HepG2 (cell line): ENCODE data around the gene METTL26. TPM values are rescaled to one million over a fixed set of nuclear protein-coding genes. Genes with fewer than 3 reads are reported as not detected.

Experiments used
- AKNA ChIP-seq: sonication (generic); formaldehyde crosslinking; IDR thresholded peaks from 2 replicates; pipeline ENCODE4 v1.4.0; 2020; ENCODE audit warnings: missing genetic modification reagents, borderline replicate concordance
- BCL6 ChIP-seq: IDR thresholded peaks from 2 replicates; pipeline ENCODE4 v1.6.1; 2016; ENCODE audit warnings: missing genetic modification reagents, missing compliant biosample characterization
- GABPA ChIP-seq, 2 experiments: IDR thresholded peaks; 2 replicates each; pipeline ENCODE4 v1.6.1; 2011 to 2016; ENCODE audit warnings: low read depth in 2 of 2, low read length in 1 of 2, missing biosample characterization in 1 of 2, missing genetic modification characterization in 1 of 2
- GTF3A ChIP-seq: sonication (generic); formaldehyde crosslinking; conservative IDR thresholded peaks from 2 replicates; pipeline ENCODE4 v1.4.0; 2020; ENCODE audit warnings: mild to moderate bottlenecking, missing genetic modification reagents
- HNRNPL ChIP-seq: fragments of 200-400 bp; formaldehyde crosslinking; IDR thresholded peaks from 2 replicates; pipeline ENCODE4 v1.6.1; 2017; ENCODE audit warnings: mild to moderate bottlenecking, low read depth, low read length
- IRF2 ChIP-seq: IDR thresholded peaks from 2 replicates; pipeline ENCODE4 v1.6.1; 2018; ENCODE audit warnings: missing genetic modification reagents, missing compliant biosample characterization
- POLR2AphosphoS5 ChIP-seq: IDR thresholded peaks from 2 replicates; pipeline ENCODE4 v1.6.1; 2012; ENCODE audit warnings: low read depth, low read length
- TEAD3 ChIP-seq: optimal IDR thresholded peaks from 2 replicates; pipeline ENCODE3; 2016; ENCODE audit warnings: borderline replicate concordance
- TFAP4 ChIP-seq: sonication (generic); IDR thresholded peaks from 2 replicates; pipeline ENCODE4 v1.6.1; 2016; ENCODE audit warnings: low read depth, borderline replicate concordance
- ZKSCAN8 ChIP-seq: IDR thresholded peaks from 2 replicates; pipeline ENCODE4 v1.6.1; 2016; ENCODE audit warnings: borderline replicate concordance, missing genetic modification reagents, missing compliant biosample characterization
- ZNF746 ChIP-seq: sonication (generic); formaldehyde crosslinking; IDR thresholded peaks from 2 replicates; pipeline ENCODE4 v1.8.0; 2022; ENCODE audit warnings: mild to moderate bottlenecking, missing genetic modification reagents
- polyA plus RNA-seq, 8 experiments: library from polyadenylated mRNA; depleted of rRNA in 3 of 8; stranded (reverse) in 7 of 8; unstranded in 1 of 8; fragments of >200 nt; fragmentation: Illumina TruSeq in 4 of 8; extraction: Trizol in 4 of 8; gene quantifications; 2 replicates each; pipeline versions ENCODE4 v1.2.1 to v1.2.3, GENCODE V29; 2011 to 2016; ENCODE audit warnings: low read depth in 4 of 8, missing spikeins in 1 of 8, mixed read lengths in 1 of 8; ENCODE audit not compliant: insufficient read depth in 1 of 8
- total RNA-seq, 5 experiments: library from RNA; depleted of rRNA; stranded (reverse); fragments of >200 nt; fragmentation: Illumina TruSeq; extraction: Trizol; gene quantifications; 2 replicates each; pipeline ENCODE4 v1.2.3, GENCODE V29; 2016; ENCODE audit warnings: low read depth in 1 of 5
- TF ChIP-seq, protein P1 (sequence below): sonication (generic); formaldehyde crosslinking; IDR thresholded peaks from 2 replicates; pipeline ENCODE4 v1.4.0; 2020; ENCODE audit warnings: missing genetic modification reagents, mild to moderate bottlenecking, borderline replicate concordance
- TF ChIP-seq, protein P2 (sequence below): sonication (generic); formaldehyde crosslinking; IDR thresholded peaks from 2 replicates; pipeline ENCODE4 v1.4.0; 2020; ENCODE audit warnings: missing genetic modification reagents
- TF ChIP-seq, protein P3 (sequence below): sonication (generic); formaldehyde crosslinking; IDR thresholded peaks from 2 replicates; pipeline ENCODE4 v1.5.0; 2020; ENCODE audit warnings: mild to moderate bottlenecking, missing genetic modification reagents, borderline replicate concordance

Gene METTL26
- total and polyA plus RNA-seq, 2 of the 13 experiments (the other 11 are each of a cell fraction or from before 2014, with no cell fraction given): 65.5 to 70.1 TPM

GRCh38 chr16:675884-676564 lies 39.9 kb upstream of the METTL26 start (continued):
- TF ChIP-seq, protein P1, sequence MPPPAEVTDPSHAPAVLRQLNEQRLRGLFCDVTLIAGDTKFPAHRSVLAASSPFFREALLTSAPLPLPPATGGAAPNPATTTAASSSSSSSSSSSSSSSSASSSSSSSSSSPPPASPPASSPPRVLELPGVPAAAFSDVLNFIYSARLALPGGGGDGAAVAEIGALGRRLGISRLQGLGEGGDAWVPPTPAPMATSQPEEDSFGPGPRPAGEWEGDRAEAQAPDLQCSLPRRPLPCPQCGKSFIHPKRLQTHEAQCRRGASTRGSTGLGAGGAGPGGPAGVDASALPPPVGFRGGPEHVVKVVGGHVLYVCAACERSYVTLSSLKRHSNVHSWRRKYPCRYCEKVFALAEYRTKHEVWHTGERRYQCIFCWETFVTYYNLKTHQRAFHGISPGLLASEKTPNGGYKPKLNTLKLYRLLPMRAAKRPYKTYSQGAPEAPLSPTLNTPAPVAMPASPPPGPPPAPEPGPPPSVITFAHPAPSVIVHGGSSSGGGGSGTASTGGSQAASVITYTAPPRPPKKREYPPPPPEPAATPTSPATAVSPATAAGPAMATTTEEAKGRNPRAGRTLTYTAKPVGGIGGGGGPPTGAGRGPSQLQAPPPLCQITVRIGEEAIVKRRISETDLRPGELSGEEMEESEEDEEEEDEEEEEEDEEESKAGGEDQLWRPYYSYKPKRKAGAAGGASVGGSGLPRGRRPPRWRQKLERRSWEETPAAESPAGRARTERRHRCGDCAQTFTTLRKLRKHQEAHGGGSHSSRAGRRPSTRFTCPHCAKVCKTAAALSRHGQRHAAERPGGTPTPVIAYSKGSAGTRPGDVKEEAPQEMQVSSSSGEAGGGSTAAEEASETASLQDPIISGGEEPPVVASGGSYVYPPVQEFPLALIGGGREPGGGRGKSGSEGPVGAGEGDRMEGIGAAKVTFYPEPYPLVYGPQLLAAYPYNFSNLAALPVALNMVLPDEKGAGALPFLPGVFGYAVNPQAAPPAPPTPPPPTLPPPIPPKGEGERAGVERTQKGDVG (CRISPR knock-in tag): no peak
- TF ChIP-seq, protein P2, sequence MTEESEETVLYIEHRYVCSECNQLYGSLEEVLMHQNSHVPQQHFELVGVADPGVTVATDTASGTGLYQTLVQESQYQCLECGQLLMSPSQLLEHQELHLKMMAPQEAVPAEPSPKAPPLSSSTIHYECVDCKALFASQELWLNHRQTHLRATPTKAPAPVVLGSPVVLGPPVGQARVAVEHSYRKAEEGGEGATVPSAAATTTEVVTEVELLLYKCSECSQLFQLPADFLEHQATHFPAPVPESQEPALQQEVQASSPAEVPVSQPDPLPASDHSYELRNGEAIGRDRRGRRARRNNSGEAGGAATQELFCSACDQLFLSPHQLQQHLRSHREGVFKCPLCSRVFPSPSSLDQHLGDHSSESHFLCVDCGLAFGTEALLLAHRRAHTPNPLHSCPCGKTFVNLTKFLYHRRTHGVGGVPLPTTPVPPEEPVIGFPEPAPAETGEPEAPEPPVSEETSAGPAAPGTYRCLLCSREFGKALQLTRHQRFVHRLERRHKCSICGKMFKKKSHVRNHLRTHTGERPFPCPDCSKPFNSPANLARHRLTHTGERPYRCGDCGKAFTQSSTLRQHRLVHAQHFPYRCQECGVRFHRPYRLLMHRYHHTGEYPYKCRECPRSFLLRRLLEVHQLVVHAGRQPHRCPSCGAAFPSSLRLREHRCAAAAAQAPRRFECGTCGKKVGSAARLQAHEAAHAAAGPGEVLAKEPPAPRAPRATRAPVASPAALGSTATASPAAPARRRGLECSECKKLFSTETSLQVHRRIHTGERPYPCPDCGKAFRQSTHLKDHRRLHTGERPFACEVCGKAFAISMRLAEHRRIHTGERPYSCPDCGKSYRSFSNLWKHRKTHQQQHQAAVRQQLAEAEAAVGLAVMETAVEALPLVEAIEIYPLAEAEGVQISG (CRISPR knock-in tag): 0 out of 2 replicates have a peak, but pooled peaks have one; percentile 10
- peak; percentile 85 for TF ChIP-seq ZNF746 (CRISPR knock-in tag)
- TF ChIP-seq, protein P3, sequence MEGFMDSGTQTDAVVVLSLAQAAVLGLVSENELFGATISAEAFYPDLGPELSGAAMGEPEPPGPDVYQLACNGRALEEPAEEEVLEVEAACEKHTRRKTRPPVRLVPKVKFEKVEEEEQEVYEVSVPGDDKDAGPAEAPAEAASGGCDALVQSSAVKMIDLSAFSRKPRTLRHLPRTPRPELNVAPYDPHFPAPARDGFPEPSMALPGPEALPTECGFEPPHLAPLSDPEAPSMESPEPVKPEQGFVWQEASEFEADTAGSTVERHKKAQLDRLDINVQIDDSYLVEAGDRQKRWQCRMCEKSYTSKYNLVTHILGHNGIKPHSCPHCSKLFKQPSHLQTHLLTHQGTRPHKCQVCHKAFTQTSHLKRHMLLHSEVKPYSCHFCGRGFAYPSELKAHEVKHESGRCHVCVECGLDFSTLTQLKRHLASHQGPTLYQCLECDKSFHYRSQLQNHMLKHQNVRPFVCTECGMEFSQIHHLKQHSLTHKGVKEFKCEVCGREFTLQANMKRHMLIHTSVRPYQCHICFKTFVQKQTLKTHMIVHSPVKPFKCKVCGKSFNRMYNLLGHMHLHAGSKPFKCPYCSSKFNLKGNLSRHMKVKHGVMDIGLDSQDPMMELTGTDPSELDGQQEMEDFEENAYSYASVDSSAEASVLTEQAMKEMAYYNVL (CRISPR knock-in tag): peak; percentile 45; the same call in 1 of the 2 replicates
- TF ChIP-seq GABPA (IDR thresholded peaks at IDR 0.05; ENCODE audit: low read depth, low read length): no peak
- TF ChIP-seq GABPA (CRISPR knock-in tag; IDR thresholded peaks at IDR 0.05; ENCODE audit: low read depth): peak; percentile 25; the same call in 1 of the 2 replicates
- TF ChIP-seq HNRNPL: peak; percentile 68; the same call in 1 of the 2 replicates
- no peak for TF ChIP-seq ZKSCAN8 (CRISPR knock-in tag)
- peak; percentile 53; the same call in 1 of the 2 replicates for TF ChIP-seq TFAP4
- TF ChIP-seq POLR2AphosphoS5: 0 out of 2 replicates have a peak, but pooled peaks have one; percentile 24
- TF ChIP-seq TEAD3 (CRISPR knock-in tag): no peak
- TF ChIP-seq AKNA (CRISPR knock-in tag): no peak
- peak; percentile 57 for TF ChIP-seq BCL6 (CRISPR knock-in tag)
- no peak for TF ChIP-seq GTF3A (CRISPR knock-in tag)
- 0 out of 2 replicates have a peak, but pooled peaks have one; percentile 17 for TF ChIP-seq IRF2 (CRISPR knock-in tag)
